A549 (cell line): ENCODE data around the gene TFCP2.

ENCODE experiments used
- BHLHE40 ChIP-seq: IDR thresholded peaks from 2 replicates; pipeline ENCODE4 v1.6.1; 2012; ENCODE audit warnings: low read depth, low read length, inconsistent platforms
- CHD2 ChIP-seq: fragments of 150-350 bp; IDR thresholded peaks from 2 replicates; pipeline ENCODE4 v1.6.1; 2014; ENCODE audit warnings: low read length; ENCODE audit not compliant: partially characterized antibody
- EP300 ChIP-seq, 2 experiments: fragments of >200 bp; sonication (Bioruptor Twin); formaldehyde crosslinking; IDR thresholded peaks; 2 replicates in 1 of 2; 3 replicates in 1 of 2; pipeline ENCODE4 v1.6.1; 2016 to 2017
- JUN ChIP-seq, 2 experiments: fragments of >200 bp; sonication (Bioruptor Twin); formaldehyde crosslinking; IDR thresholded peaks; 2 replicates in 1 of 2; 3 replicates in 1 of 2; pipeline ENCODE4 v1.6.1; 2016 to 2017
- NR3C1 ChIP-seq: fragments of >200 bp; sonication (Bioruptor Twin); formaldehyde crosslinking; IDR thresholded peaks from 3 replicates; pipeline ENCODE4 v1.6.1; 2017
- POLR2A ChIP-seq: IDR thresholded peaks from 2 replicates; pipeline ENCODE4 v1.6.1; 2012; ENCODE audit warnings: mild to moderate bottlenecking, low read length
- POLR2AphosphoS2 ChIP-seq: conservative IDR thresholded peaks from 2 replicates; pipeline ENCODE4 v1.6.1; 2012; ENCODE audit warnings: low read length, improper control_type of control experiment, inconsistent platforms
- RFX5 ChIP-seq: fragments of 450-650 bp; IDR thresholded peaks from 2 replicates; pipeline ENCODE4 v1.7.1; 2014; ENCODE audit warnings: antibody characterized with exemption, mild to moderate bottlenecking, moderate library complexity
- ZFP36 ChIP-seq: fragments of 450-650 bp; IDR thresholded peaks from 2 replicates; pipeline ENCODE4 v1.6.1; 2014; ENCODE audit warnings: borderline replicate concordance; ENCODE audit not compliant: partially characterized antibody
- TF ChIP-seq, protein P1 (sequence below): fragments of >200 bp; sonication (Bioruptor Twin); formaldehyde crosslinking; IDR thresholded peaks from 3 replicates; pipeline ENCODE4 v1.5.1; 2016
- TF ChIP-seq, protein P2 (sequence below): IDR thresholded peaks from 2 replicates; pipeline ENCODE4 v1.6.1; 2012; ENCODE audit warnings: low read depth, borderline replicate concordance

DNA sequence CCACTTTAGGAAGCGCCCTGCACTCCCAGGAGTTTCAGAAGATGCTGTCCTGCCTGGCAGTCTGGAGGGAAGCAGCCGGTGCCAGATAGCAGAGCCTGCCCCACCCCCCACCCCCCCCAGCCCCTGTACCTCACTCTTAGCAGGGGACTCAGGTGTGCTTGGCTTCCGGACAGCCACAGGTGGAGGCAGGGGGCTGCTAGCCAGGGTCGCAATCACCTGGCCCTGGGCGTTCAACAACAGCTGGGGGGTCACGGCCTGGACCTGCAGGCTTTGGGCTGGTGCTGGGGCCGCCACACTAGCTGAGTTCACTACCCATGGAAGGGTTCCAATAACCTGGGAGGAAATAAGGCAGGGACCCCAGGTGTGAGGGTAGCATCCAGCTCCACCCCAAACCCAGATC, 22.9 kb upstream of the TFCP2 start:
- TF ChIP-seq, protein P1, sequence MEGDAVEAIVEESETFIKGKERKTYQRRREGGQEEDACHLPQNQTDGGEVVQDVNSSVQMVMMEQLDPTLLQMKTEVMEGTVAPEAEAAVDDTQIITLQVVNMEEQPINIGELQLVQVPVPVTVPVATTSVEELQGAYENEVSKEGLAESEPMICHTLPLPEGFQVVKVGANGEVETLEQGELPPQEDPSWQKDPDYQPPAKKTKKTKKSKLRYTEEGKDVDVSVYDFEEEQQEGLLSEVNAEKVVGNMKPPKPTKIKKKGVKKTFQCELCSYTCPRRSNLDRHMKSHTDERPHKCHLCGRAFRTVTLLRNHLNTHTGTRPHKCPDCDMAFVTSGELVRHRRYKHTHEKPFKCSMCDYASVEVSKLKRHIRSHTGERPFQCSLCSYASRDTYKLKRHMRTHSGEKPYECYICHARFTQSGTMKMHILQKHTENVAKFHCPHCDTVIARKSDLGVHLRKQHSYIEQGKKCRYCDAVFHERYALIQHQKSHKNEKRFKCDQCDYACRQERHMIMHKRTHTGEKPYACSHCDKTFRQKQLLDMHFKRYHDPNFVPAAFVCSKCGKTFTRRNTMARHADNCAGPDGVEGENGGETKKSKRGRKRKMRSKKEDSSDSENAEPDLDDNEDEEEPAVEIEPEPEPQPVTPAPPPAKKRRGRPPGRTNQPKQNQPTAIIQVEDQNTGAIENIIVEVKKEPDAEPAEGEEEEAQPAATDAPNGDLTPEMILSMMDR: no peak
- TF ChIP-seq JUN (IDR thresholded peaks at IDR 0.05) (no peak), ZFP36 (no peak), RFX5 (no peak), CHD2 (no peak), EP300 (IDR thresholded peaks at IDR 0.05) (no peak), NR3C1 (no peak), BHLHE40 (no peak), POLR2A (no peak), POLR2AphosphoS2 (no peak)
- TF ChIP-seq, protein P2, sequence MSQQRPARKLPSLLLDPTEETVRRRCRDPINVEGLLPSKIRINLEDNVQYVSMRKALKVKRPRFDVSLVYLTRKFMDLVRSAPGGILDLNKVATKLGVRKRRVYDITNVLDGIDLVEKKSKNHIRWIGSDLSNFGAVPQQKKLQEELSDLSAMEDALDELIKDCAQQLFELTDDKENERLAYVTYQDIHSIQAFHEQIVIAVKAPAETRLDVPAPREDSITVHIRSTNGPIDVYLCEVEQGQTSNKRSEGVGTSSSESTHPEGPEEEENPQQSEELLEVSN: no peak
